Ramos (cell line): Measurements from ENCODE around the gene GUCD1.

ENCODE experiments used
- in situ Hi-C: fragments of 300-500 bp; cut with MboI; formaldehyde crosslinking; loops from one replicate; pipeline ENCODE4 v1.14.3; 2022; ENCODE audit warnings: low sequenced_read_pairs; ENCODE audit not compliant: unreplicated experiment

Gene GUCD1

GRCh38 chr22:24591286-24591830, 36.4 kb upstream of the GUCD1 start:
- in situ Hi-C loops, result no loop called here

- in situ Hi-C loops, result no loop called here
These were observed 35.7 kb upstream of the GUCD1 start for GRCh38 chr22:24590596-24591173.

- in situ Hi-C loops, result no loop called here
These were observed 34.6 kb upstream of the GUCD1 start for GRCh38 chr22:24589518-24590030.

- in situ Hi-C loops, result no loop called here
These were observed 34.0 kb upstream of the GUCD1 start for GRCh38 chr22:24588757-24589481.

- in situ Hi-C loops, result no loop called here
These were observed 33.4 kb upstream of the GUCD1 start for GRCh38 chr22:24588381-24588756.

GRCh38 chr22:24587948-24588347, 33.0 kb upstream of the GUCD1 start:
- in situ Hi-C loops, result no loop called here

- in situ Hi-C loops, result no loop called here
These were observed 32.3 kb upstream of the GUCD1 start for GRCh38 chr22:24587251-24587650.

GRCh38 chr22:24585927-24586546, 31.1 kb upstream of the GUCD1 start:
- in situ Hi-C loops, result no loop called here

- in situ Hi-C loops, result no loop called here
These were observed 30.5 kb upstream of the GUCD1 start for GRCh38 chr22:24585461-24585860.

- in situ Hi-C loops, result no loop called here
These were observed 30.0 kb upstream of the GUCD1 start for GRCh38 chr22:24584871-24585411.

- in situ Hi-C loops, result no loop called here
These were observed 29.3 kb upstream of the GUCD1 start for GRCh38 chr22:24584166-24584790.

GRCh38 chr22:24583221-24584165, 28.6 kb upstream of the GUCD1 start:
- in situ Hi-C loops, result no loop called here

- in situ Hi-C loops, result no loop called here
These were observed 27.3 kb upstream of the GUCD1 start for GRCh38 chr22:24582056-24582814.

- in situ Hi-C loops, result no loop called here
These were observed 25.3 kb upstream of the GUCD1 start for GRCh38 chr22:24580276-24580675.

GRCh38 chr22:24579258-24579601, 24.3 kb upstream of the GUCD1 start:
- in situ Hi-C loops, result no loop called here

- in situ Hi-C loops, result no loop called here
These were observed 23.7 kb upstream of the GUCD1 start for GRCh38 chr22:24578355-24579257.

GRCh38 chr22:24576778-24577177, 21.8 kb upstream of the GUCD1 start:
- in situ Hi-C loops, result no loop called here

- in situ Hi-C loops, result no loop called here
These were observed 16.3 kb upstream of the GUCD1 start for GRCh38 chr22:24571266-24571665.
